Activated CD4-positive, alpha-beta T cell treated with anti-CD3 and anti-CD28 coated beads, Interleukin-2, amount 50 U/mL, for 48 hours (primary cell): Measurements from ENCODE around the gene OBSCN.
"Not testable (repeated sequence)": the region's sequence is repeated elsewhere in the genome, so short reads cannot be mapped to it uniquely, and the experiment has no call there.

ENCODE experiments used
- DNase-seq, 2 experiments: peaks; one replicate each; pipeline ENCODE4 v3.0.0-alpha.2; 2020

Gene OBSCN

GRCh38 chr1:228233136-228233535, 25.3 kb downstream of the OBSCN start:
- no peak for DNase-seq

GRCh38 chr1:228234921-228235320, 27.1 kb downstream of the OBSCN start:
- DNase-seq = no peak

- DNase-seq = peak; percentile 39 to 56
Measured at GRCh38 chr1:228236744-228237143, 28.9 kb downstream of the OBSCN start.

- DNase-seq = no peak
Measured at GRCh38 chr1:228238007-228238406, 30.2 kb downstream of the OBSCN start.

GRCh38 chr1:228238461-228238860, 30.6 kb downstream of the OBSCN start:
- DNase-seq = no peak

GRCh38 chr1:228240411-228241240, 32.8 kb downstream of the OBSCN start:
- DNase-seq = no peak

GRCh38 chr1:228241259-228241658, 33.4 kb downstream of the OBSCN start:
- no peak for DNase-seq

GRCh38 chr1:228242409-228242808, 34.6 kb downstream of the OBSCN start:
- no peak for DNase-seq

GRCh38 chr1:228243093-228243492, 35.2 kb downstream of the OBSCN start:
- no peak for DNase-seq

GRCh38 chr1:228243989-228244388, 36.1 kb downstream of the OBSCN start:
- not testable (repeated sequence) for DNase-seq

- DNase-seq = no peak
Measured at GRCh38 chr1:228245111-228245510, 37.3 kb downstream of the OBSCN start.

GRCh38 chr1:228246216-228246900, 38.5 kb downstream of the OBSCN start:
- DNase-seq = no peak

GRCh38 chr1:228249513-228250305, 41.9 kb downstream of the OBSCN start:
- no peak for DNase-seq

- DNase-seq = not testable (repeated sequence)
Measured at GRCh38 chr1:228252476-228252875, 44.6 kb downstream of the OBSCN start.

GRCh38 chr1:228256626-228257375, 49.0 kb downstream of the OBSCN start:
- DNase-seq = no peak

GRCh38 chr1:228258486-228258885, 50.6 kb downstream of the OBSCN start:
- DNase-seq = no peak

- DNase-seq = no peak
Measured at GRCh38 chr1:228259368-228259894, 51.6 kb downstream of the OBSCN start.

GRCh38 chr1:228259951-228260350, 52.1 kb downstream of the OBSCN start:
- DNase-seq = no peak

GRCh38 chr1:228261706-228262105, 53.9 kb downstream of the OBSCN start:
- DNase-seq = no peak

- DNase-seq = no peak
Measured at GRCh38 chr1:228262475-228262874, 54.6 kb downstream of the OBSCN start.

GRCh38 chr1:228263636-228264035, 55.8 kb downstream of the OBSCN start:
- no peak for DNase-seq

GRCh38 chr1:228264090-228264829, 56.4 kb downstream of the OBSCN start:
- DNase-seq = no peak
